HepG2 (cell line): ENCODE data around the gene SUN5. TPM values are rescaled to one million over a fixed set of nuclear protein-coding genes. Genes with fewer than 3 reads are reported as not detected.
A peak's percentile ranks its signal among the peaks of the same experiment; 100 is the strongest.

Experiments used
- ATF2 ChIP-seq: sonication (generic); formaldehyde crosslinking; IDR thresholded peaks from 2 replicates; pipeline ENCODE4 v1.4.0; 2020; ENCODE audit warnings: missing genetic modification reagents
- CCDC6 ChIP-seq: sonication (generic); formaldehyde crosslinking; IDR thresholded peaks from 2 replicates; pipeline ENCODE4 v1.8.1; 2022; ENCODE audit warnings: mild to moderate bottlenecking, missing genetic modification reagents, moderate library complexity
- CREB1 ChIP-seq, 2 experiments: fragments of 450-650 bp in 1 of 2; IDR thresholded peaks; 2 replicates each; pipeline ENCODE4 v1.6.1; 2016 to 2017; ENCODE audit warnings: control low read depth in 1 of 2, mild to moderate bottlenecking in 1 of 2, missing compliant biosample characterization in 1 of 2, missing genetic modification characterization in 1 of 2
- EED ChIP-seq: sonication (generic); formaldehyde crosslinking; IDR thresholded peaks from 2 replicates; pipeline ENCODE4 v1.5.0; 2020; ENCODE audit warnings: mild to moderate bottlenecking, missing genetic modification reagents
- EP300 ChIP-seq, 3 experiments: sonication (generic) in 1 of 3; formaldehyde crosslinking in 1 of 3; IDR thresholded peaks; 2 replicates each; pipeline versions ENCODE4 v1.5.1 to v1.6.1; 2011 to 2020; ENCODE audit warnings: low read depth in 2 of 3, low read length in 2 of 3, borderline replicate concordance in 1 of 3, improper control_type of control experiment in 1 of 3, mild to moderate bottlenecking in 1 of 3, missing genetic modification reagents in 1 of 3, moderate library complexity in 1 of 3
- ETS1 ChIP-seq: sonication (generic); formaldehyde crosslinking; IDR thresholded peaks from 2 replicates; pipeline ENCODE4 v1.4.0; 2020; ENCODE audit warnings: missing genetic modification reagents
- GABPA ChIP-seq, 2 experiments: IDR thresholded peaks; 2 replicates each; pipeline ENCODE4 v1.6.1; 2011 to 2016; ENCODE audit warnings: low read depth in 2 of 2, low read length in 1 of 2, missing biosample characterization in 1 of 2, missing genetic modification characterization in 1 of 2
- GTF3A ChIP-seq: sonication (generic); formaldehyde crosslinking; conservative IDR thresholded peaks from 2 replicates; pipeline ENCODE4 v1.4.0; 2020; ENCODE audit warnings: mild to moderate bottlenecking, missing genetic modification reagents
- HES4 ChIP-seq: sonication (generic); formaldehyde crosslinking; IDR thresholded peaks from 2 replicates; pipeline ENCODE4 v1.9.0; 2021; ENCODE audit warnings: mild to moderate bottlenecking, missing genetic modification reagents, borderline replicate concordance
- HNF4A ChIP-seq: sonication (generic); formaldehyde crosslinking; IDR thresholded peaks from 2 replicates; pipeline ENCODE4 v1.4.0; 2020; ENCODE audit warnings: missing genetic modification reagents
- KDM1A ChIP-seq: IDR thresholded peaks from 2 replicates; pipeline ENCODE4 v1.6.1; 2016; ENCODE audit warnings: missing compliant biosample characterization
- KLF11 ChIP-seq: IDR thresholded peaks from 2 replicates; pipeline ENCODE4 v1.6.1; 2016; ENCODE audit warnings: missing compliant biosample characterization
- NCOA5 ChIP-seq: sonication (generic); formaldehyde crosslinking; IDR thresholded peaks from 2 replicates; pipeline ENCODE4 v1.4.0; 2020; ENCODE audit warnings: missing genetic modification reagents
- NFE2L1 ChIP-seq: sonication (generic); formaldehyde crosslinking; IDR thresholded peaks from 2 replicates; pipeline ENCODE4 v1.4.0; 2020; ENCODE audit warnings: missing genetic modification reagents, mild to moderate bottlenecking, borderline replicate concordance
- NFYB ChIP-seq: sonication (generic); formaldehyde crosslinking; IDR thresholded peaks from 2 replicates; pipeline ENCODE4 v1.4.0; 2020; ENCODE audit warnings: missing genetic modification reagents
- NR2F1 ChIP-seq, 2 experiments: fragments of 450-650 bp in 1 of 2; formaldehyde crosslinking in 1 of 2; IDR thresholded peaks; 2 replicates each; pipeline versions ENCODE4 v1.5.0 to v1.6.1; 2016 to 2020; ENCODE audit warnings: mild to moderate bottlenecking in 1 of 2, missing compliant biosample characterization in 1 of 2, missing genetic modification reagents in 1 of 2, moderate library complexity in 1 of 2
- NR2F6 ChIP-seq, 2 experiments: IDR thresholded peaks; 2 replicates each; pipeline ENCODE4 v1.6.1; 2016; ENCODE audit warnings: antibody characterized with exemption in 1 of 2, mild to moderate bottlenecking in 1 of 2
- RARA ChIP-seq: IDR thresholded peaks from 2 replicates; pipeline ENCODE4 v1.6.1; 2016; ENCODE audit warnings: missing genetic modification reagents, missing compliant biosample characterization
- TARDBP ChIP-seq: sonication (generic); formaldehyde crosslinking; IDR thresholded peaks from 2 replicates; pipeline ENCODE4 v1.8.0; 2022; ENCODE audit warnings: mild to moderate bottlenecking, missing genetic modification reagents
- TCF12 ChIP-seq, 2 experiments: fragments of 450-650 bp in 1 of 2; sonication (generic) in 1 of 2; formaldehyde crosslinking in 1 of 2; IDR thresholded peaks; 2 replicates each; pipeline versions ENCODE4 v1.6.1 to v1.8.0; 2017 to 2022; ENCODE audit warnings: antibody characterized with exemption in 1 of 2, mild to moderate bottlenecking in 1 of 2, missing genetic modification reagents in 1 of 2, moderate library complexity in 1 of 2
- ZNF3 ChIP-seq: IDR thresholded peaks from 2 replicates; pipeline ENCODE4 v1.7.0; 2017; ENCODE audit warnings: inconsistent platforms
- ZNF33A ChIP-seq: sonication (generic); formaldehyde crosslinking; IDR thresholded peaks from 2 replicates; pipeline ENCODE4 v1.5.1; 2020; ENCODE audit warnings: missing genetic modification reagents, mild to moderate bottlenecking, moderate library complexity, borderline replicate concordance
- ZNF607 ChIP-seq: sonication (generic); formaldehyde crosslinking; IDR thresholded peaks from 2 replicates; pipeline ENCODE4 v1.5.1; 2020; ENCODE audit warnings: missing genetic modification reagents, mild to moderate bottlenecking, borderline replicate concordance
- ZNF777 ChIP-seq: sonication (generic); formaldehyde crosslinking; IDR thresholded peaks from 2 replicates; pipeline ENCODE4 v1.4.0; 2020; ENCODE audit warnings: missing genetic modification reagents
- ZNF788 ChIP-seq: sonication (generic); formaldehyde crosslinking; IDR thresholded peaks from 2 replicates; pipeline ENCODE4 v1.5.0; 2020; ENCODE audit warnings: mild to moderate bottlenecking, missing genetic modification reagents, borderline replicate concordance
- polyA plus RNA-seq, 8 experiments: library from polyadenylated mRNA; depleted of rRNA in 3 of 8; stranded (reverse) in 7 of 8; unstranded in 1 of 8; fragments of >200 nt; fragmentation: Illumina TruSeq in 4 of 8; extraction: Trizol in 4 of 8; gene quantifications; 2 replicates each; pipeline versions ENCODE4 v1.2.1 to v1.2.3, GENCODE V29; 2011 to 2016; ENCODE audit warnings: low read depth in 4 of 8, missing spikeins in 1 of 8, mixed read lengths in 1 of 8; ENCODE audit not compliant: insufficient read depth in 1 of 8
- total RNA-seq, 5 experiments: library from RNA; depleted of rRNA; stranded (reverse); fragments of >200 nt; fragmentation: Illumina TruSeq; extraction: Trizol; gene quantifications; 2 replicates each; pipeline ENCODE4 v1.2.3, GENCODE V29; 2016; ENCODE audit warnings: low read depth in 1 of 5
- TF ChIP-seq, protein P1 (sequence below): sonication (generic); formaldehyde crosslinking; IDR thresholded peaks from 2 replicates; pipeline ENCODE4 v1.5.0; 2020; ENCODE audit warnings: mild to moderate bottlenecking, missing genetic modification reagents

The SUN5 gene
- total and polyA plus RNA-seq, 2 of the 13 experiments (the other 11 are each of a cell fraction or from before 2014, with no cell fraction given): not detected

DNA sequence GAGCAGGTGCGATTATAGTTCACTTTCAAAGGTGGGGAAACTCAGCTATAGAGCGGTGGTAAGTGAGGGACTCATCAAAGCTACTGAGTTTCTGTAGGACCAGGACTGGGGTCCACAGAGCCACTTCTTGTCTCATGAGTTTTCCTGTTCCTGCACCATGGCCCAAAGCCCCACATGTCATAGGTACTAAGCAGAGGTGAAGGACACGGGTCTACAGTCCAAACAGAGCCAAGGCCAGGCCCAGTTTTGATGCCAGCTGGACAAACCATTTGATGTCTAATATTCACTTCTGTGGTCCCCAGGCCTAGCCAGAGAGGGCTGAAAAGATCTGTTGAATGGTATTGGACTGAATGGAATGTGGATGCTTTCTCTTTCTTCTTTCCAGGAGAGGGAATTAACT is 38.2 kb upstream of the SUN5 start (continued):
- TF ChIP-seq ZNF607 (CRISPR knock-in tag) (no peak), KLF11 (CRISPR knock-in tag) (no peak), TCF12 (IDR thresholded peaks at IDR 0.05) (no peak), TCF12 (CRISPR knock-in tag; IDR thresholded peaks at IDR 0.05) (no peak), CCDC6 (CRISPR knock-in tag) (0 out of 2 replicates have a peak, but pooled peaks have one; percentile 34), GABPA (IDR thresholded peaks at IDR 0.05; ENCODE audit: low read depth, low read length) (no peak), GABPA (CRISPR knock-in tag; IDR thresholded peaks at IDR 0.05; ENCODE audit: low read depth) (no peak), CREB1 (IDR thresholded peaks at IDR 0.05) (no peak), CREB1 (CRISPR knock-in tag; IDR thresholded peaks at IDR 0.05) (no peak), EED (no peak), ZNF33A (CRISPR knock-in tag) (no peak), ETS1 (CRISPR knock-in tag) (no peak), HES4 (CRISPR knock-in tag) (no peak), ZNF788 (CRISPR knock-in tag) (no peak), NFE2L1 (CRISPR knock-in tag) (no peak), TARDBP (CRISPR knock-in tag) (no peak), ZNF3 (CRISPR knock-in tag) (no peak), HNF4A (CRISPR knock-in tag) (peak; percentile 58; the same call in 1 of the 2 replicates), NFYB (CRISPR knock-in tag) (no peak), RARA (CRISPR knock-in tag) (peak; percentile 69), EP300 (IDR thresholded peaks at IDR 0.05; ENCODE audit: low read depth in 2 of 2, low read length in 2 of 2) (0 out of 4 replicates have a peak, but pooled peaks of 1 of the 2 experiments have one; percentile 5), EP300 (CRISPR knock-in tag; IDR thresholded peaks at IDR 0.05; ENCODE audit: borderline replicate concordance) (no peak), KDM1A (CRISPR knock-in tag) (no peak), GTF3A (CRISPR knock-in tag) (no peak), NCOA5 (CRISPR knock-in tag) (no peak), ZNF777 (CRISPR knock-in tag) (no peak), NR2F6 (IDR thresholded peaks at IDR 0.05) (peak; percentile 38; the same call in 1 of the 2 replicates), NR2F6 (CRISPR knock-in tag; IDR thresholded peaks at IDR 0.05) (peak; percentile 44; the same call in 1 of the 2 replicates), ATF2 (CRISPR knock-in tag) (no peak), NR2F1 (CRISPR knock-in tag; IDR thresholded peaks at IDR 0.05) (no peak)
- TF ChIP-seq, protein P1, sequence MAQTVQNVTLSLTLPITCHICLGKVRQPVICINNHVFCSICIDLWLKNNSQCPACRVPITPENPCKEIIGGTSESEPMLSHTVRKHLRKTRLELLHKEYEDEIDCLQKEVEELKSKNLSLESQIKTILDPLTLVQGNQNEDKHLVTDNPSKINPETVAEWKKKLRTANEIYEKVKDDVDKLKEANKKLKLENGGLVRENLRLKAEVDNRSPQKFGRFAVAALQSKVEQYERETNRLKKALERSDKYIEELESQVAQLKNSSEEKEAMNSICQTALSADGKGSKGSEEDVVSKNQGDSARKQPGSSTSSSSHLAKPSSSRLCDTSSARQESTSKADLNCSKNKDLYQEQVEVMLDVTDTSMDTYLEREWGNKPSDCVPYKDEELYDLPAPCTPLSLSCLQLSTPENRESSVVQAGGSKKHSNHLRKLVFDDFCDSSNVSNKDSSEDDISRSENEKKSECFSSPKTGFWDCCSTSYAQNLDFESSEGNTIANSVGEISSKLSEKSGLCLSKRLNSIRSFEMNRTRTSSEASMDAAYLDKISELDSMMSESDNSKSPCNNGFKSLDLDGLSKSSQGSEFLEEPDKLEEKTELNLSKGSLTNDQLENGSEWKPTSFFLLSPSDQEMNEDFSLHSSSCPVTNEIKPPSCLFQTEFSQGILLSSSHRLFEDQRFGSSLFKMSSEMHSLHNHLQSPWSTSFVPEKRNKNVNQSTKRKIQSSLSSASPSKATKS (CRISPR knock-in tag): no peak
